ENCODE measurements around the gene SLC22A2. TPM values are rescaled to one million over a fixed set of nuclear protein-coding genes. Genes with fewer than 3 reads are reported as not detected.

Gene SLC22A2
- not detected in 2 replicates for total RNA-seq

DNA sequence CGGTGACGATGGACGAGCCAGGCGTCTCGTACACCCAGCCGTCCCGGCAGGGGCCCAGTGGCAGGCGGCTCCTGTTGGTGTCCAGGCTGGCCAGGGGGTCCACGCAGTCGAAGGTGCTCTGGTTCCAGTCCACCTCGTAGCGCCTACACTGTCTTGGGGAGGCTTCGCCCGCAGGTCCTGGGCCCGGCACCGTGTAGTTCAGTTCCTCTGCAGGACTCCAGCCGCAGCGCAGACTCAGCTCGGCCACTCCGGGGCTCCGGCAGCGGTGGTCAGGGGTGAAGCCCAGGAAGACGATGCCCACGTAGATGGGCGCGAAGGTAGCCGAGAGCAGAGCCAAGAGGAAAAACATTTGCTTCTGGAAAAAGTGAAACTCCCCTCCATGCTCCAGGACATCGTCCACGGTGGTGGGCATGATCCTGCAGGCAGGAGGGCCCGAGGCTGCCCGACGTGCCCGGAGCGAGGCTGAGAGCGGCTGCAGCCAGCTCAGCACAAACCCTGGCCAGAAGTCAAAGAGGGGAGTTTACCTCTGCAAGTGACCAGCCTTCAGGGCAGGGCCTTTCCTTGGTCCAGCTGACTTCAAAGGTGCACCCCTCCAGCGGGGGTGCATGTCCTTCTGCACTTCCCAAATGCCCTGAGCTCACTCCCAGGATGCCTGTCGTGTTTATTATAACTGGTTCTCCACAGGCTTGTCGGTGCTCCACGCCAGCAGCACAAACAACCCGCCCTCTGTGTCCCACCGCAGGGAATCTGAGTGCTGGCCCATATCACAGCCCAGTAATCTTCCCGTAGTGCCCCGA, at the start of gene SLC22A2:
Gene SLC22A2, minus strand, starts transcription at position 476 of the 797 bp plus-strand sequence. Its CDS starts 64 bp downstream, at position 412.

Other genes with a start within 250 kb of the SLC22A2 start
- gene SLC22A1, start 137.0 kb downstream of the SLC22A2 start, total RNA-seq = 0.78 and 1.5 TPM in 2 replicates
- 0.37 and 0.59 TPM in 2 replicates for gene SLC22A3, start 89.6 kb upstream of the SLC22A2 start, total RNA-seq

Data from subcutaneous preadipocyte (primary cell).